HepG2 (cell line): Measurements from ENCODE around the gene INO80E. TPM values are rescaled to one million over a fixed set of nuclear protein-coding genes. Genes with fewer than 3 reads are reported as not detected.
A peak's percentile ranks its signal among the peaks of the same experiment; 100 is the strongest.

Source experiments
- BRCA1 ChIP-seq: sonication (generic); formaldehyde crosslinking; IDR thresholded peaks from 2 replicates; pipeline ENCODE4 v1.4.0; 2020; ENCODE audit warnings: missing genetic modification reagents
- EED ChIP-seq: sonication (generic); formaldehyde crosslinking; IDR thresholded peaks from 2 replicates; pipeline ENCODE4 v1.5.0; 2020; ENCODE audit warnings: mild to moderate bottlenecking, missing genetic modification reagents
- FOXO1 ChIP-seq: sonication (generic); formaldehyde crosslinking; IDR thresholded peaks from 2 replicates; pipeline ENCODE4 v1.4.0; 2020; ENCODE audit warnings: missing genetic modification reagents
- GZF1 ChIP-seq: sonication (generic); formaldehyde crosslinking; IDR thresholded peaks from 2 replicates; pipeline ENCODE4 v1.5.1; 2020; ENCODE audit warnings: mild to moderate bottlenecking, missing genetic modification reagents
- HOXA7 ChIP-seq: sonication (generic); formaldehyde crosslinking; IDR thresholded peaks from 2 replicates; pipeline ENCODE4 v1.8.1; 2022; ENCODE audit warnings: mild to moderate bottlenecking, missing genetic modification reagents, moderate library complexity
- NONO ChIP-seq, 2 experiments: fragments of 450-650 bp in 1 of 2; sonication (generic) in 1 of 2; formaldehyde crosslinking in 1 of 2; IDR thresholded peaks in 1 of 2; conservative IDR thresholded peaks in 1 of 2; 2 replicates each; pipeline versions ENCODE4 v1.6.1 to v1.8.0; 2017 to 2022; ENCODE audit warnings: mild to moderate bottlenecking in 1 of 2, missing genetic modification reagents in 1 of 2, moderate library complexity in 1 of 2
- PAX8 ChIP-seq: sonication (generic); formaldehyde crosslinking; IDR thresholded peaks from 2 replicates; pipeline ENCODE4 v1.8.0; 2022; ENCODE audit warnings: mild to moderate bottlenecking, missing genetic modification reagents, borderline replicate concordance
- PHF8 ChIP-seq: sonication (generic); formaldehyde crosslinking; IDR thresholded peaks from 2 replicates; pipeline ENCODE4 v1.5.0; 2020; ENCODE audit warnings: missing genetic modification reagents
- POLR2AphosphoS5 ChIP-seq: IDR thresholded peaks from 2 replicates; pipeline ENCODE4 v1.6.1; 2012; ENCODE audit warnings: low read depth, low read length
- REPIN1 ChIP-seq: sonication (generic); formaldehyde crosslinking; IDR thresholded peaks from 2 replicates; pipeline ENCODE4 v1.8.0; 2022; ENCODE audit warnings: missing genetic modification reagents, low read depth, mild to moderate bottlenecking, borderline replicate concordance
- SRSF9 ChIP-seq: fragments of 200-400 bp; formaldehyde crosslinking; IDR thresholded peaks from 2 replicates; pipeline ENCODE4 v1.6.1; 2018; ENCODE audit warnings: borderline replicate concordance, mild to moderate bottlenecking, low read depth, low read length; ENCODE audit not compliant: insufficient read depth, poor library complexity, severe bottlenecking
- SUZ12 ChIP-seq: fragments of 150-350 bp; IDR thresholded peaks from 2 replicates; pipeline ENCODE4 v1.6.1; 2014; ENCODE audit warnings: low read depth, low read length
- ZNF24 ChIP-seq: fragments of 450-650 bp; IDR thresholded peaks from 2 replicates; pipeline ENCODE4 v1.6.1; 2017; ENCODE audit warnings: antibody characterized with exemption, mild to moderate bottlenecking
- ZNF549 ChIP-seq: sonication (generic); formaldehyde crosslinking; IDR thresholded peaks from 2 replicates; pipeline ENCODE4 v1.5.0; 2020; ENCODE audit warnings: missing genetic modification reagents
- ZNF567 ChIP-seq: sonication (generic); formaldehyde crosslinking; IDR thresholded peaks from 2 replicates; pipeline ENCODE4 v1.8.1; 2023; ENCODE audit warnings: mild to moderate bottlenecking, missing genetic modification reagents, borderline replicate concordance
- polyA plus RNA-seq, 8 experiments: library from polyadenylated mRNA; depleted of rRNA in 3 of 8; stranded (reverse) in 7 of 8; unstranded in 1 of 8; fragments of >200 nt; fragmentation: Illumina TruSeq in 4 of 8; extraction: Trizol in 4 of 8; gene quantifications; 2 replicates each; pipeline versions ENCODE4 v1.2.1 to v1.2.3, GENCODE V29; 2011 to 2016; ENCODE audit warnings: low read depth in 4 of 8, missing spikeins in 1 of 8, mixed read lengths in 1 of 8; ENCODE audit not compliant: insufficient read depth in 1 of 8
- total RNA-seq, 5 experiments: library from RNA; depleted of rRNA; stranded (reverse); fragments of >200 nt; fragmentation: Illumina TruSeq; extraction: Trizol; gene quantifications; 2 replicates each; pipeline ENCODE4 v1.2.3, GENCODE V29; 2016; ENCODE audit warnings: low read depth in 1 of 5
- TF ChIP-seq, protein P1 (sequence below): sonication (generic); formaldehyde crosslinking; IDR thresholded peaks from 2 replicates; pipeline ENCODE4 v1.4.0; 2020; ENCODE audit warnings: missing genetic modification reagents
- TF ChIP-seq, protein P2 (sequence below): sonication (generic); formaldehyde crosslinking; IDR thresholded peaks from 2 replicates; pipeline ENCODE4 v1.5.1; 2020; ENCODE audit warnings: missing genetic modification reagents, mild to moderate bottlenecking, borderline replicate concordance

INO80E gene
- total and polyA plus RNA-seq, 2 of the 13 experiments (the other 11 are each of a cell fraction or from before 2014, with no cell fraction given), result 25.8 to 45.6 TPM

DNA sequence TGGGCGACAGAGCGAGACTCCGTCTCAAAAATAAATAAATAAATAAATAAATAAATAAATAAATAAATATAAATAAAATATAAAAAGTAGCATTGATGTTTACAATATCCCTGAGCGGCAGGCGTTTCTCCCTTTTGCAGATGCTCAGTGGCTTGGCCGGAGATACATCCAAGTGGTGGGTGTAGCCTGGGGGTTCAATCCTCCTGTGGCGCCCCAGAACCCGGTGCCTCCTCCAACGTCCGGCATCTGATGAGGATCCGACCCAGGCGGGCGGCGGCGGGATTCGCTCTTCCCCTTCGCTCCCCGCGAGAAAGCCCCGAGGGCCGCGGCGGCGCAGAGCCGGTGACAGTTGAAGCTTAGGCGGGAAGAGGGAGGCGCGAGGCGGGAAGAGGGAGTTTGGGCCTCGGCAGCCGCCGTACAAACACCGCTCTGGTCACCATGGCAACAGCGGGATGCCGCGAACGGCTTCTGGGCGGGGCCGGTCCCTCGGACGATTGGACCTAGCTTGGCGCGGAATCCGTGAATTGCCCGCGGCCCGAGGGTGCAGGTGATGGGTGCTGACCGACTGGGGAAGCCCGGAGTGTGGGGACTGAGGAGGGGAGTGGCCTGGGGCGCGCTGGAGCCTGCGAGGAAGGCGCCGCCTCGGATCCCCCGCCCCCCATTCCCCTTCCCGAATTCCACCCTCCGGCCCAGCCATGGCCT, 56.8 kb downstream of the INO80E start (continued):
- TF ChIP-seq, protein P1, sequence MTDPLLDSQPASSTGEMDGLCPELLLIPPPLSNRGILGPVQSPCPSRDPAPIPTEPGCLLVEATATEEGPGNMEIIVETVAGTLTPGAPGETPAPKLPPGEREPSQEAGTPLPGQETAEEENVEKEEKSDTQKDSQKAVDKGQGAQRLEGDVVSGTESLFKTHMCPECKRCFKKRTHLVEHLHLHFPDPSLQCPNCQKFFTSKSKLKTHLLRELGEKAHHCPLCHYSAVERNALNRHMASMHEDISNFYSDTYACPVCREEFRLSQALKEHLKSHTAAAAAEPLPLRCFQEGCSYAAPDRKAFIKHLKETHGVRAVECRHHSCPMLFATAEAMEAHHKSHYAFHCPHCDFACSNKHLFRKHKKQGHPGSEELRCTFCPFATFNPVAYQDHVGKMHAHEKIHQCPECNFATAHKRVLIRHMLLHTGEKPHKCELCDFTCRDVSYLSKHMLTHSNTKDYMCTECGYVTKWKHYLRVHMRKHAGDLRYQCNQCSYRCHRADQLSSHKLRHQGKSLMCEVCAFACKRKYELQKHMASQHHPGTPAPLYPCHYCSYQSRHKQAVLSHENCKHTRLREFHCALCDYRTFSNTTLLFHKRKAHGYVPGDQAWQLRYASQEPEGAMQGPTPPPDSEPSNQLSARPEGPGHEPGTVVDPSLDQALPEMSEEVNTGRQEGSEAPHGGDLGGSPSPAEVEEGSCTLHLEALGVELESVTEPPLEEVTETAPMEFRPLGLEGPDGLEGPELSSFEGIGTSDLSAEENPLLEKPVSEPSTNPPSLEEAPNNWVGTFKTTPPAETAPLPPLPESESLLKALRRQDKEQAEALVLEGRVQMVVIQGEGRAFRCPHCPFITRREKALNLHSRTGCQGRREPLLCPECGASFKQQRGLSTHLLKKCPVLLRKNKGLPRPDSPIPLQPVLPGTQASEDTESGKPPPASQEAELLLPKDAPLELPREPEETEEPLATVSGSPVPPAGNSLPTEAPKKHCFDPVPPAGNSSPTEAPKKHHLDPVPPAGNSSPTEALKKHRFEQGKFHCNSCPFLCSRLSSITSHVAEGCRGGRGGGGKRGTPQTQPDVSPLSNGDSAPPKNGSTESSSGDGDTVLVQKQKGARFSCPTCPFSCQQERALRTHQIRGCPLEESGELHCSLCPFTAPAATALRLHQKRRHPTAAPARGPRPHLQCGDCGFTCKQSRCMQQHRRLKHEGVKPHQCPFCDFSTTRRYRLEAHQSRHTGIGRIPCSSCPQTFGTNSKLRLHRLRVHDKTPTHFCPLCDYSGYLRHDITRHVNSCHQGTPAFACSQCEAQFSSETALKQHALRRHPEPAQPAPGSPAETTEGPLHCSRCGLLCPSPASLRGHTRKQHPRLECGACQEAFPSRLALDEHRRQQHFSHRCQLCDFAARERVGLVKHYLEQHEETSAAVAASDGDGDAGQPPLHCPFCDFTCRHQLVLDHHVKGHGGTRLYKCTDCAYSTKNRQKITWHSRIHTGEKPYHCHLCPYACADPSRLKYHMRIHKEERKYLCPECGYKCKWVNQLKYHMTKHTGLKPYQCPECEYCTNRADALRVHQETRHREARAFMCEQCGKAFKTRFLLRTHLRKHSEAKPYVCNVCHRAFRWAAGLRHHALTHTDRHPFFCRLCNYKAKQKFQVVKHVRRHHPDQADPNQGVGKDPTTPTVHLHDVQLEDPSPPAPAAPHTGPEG, result peak; percentile 76; the same call in 1 of the 2 replicates
- TF ChIP-seq SRSF9, result no peak
- peak; percentile 91 for TF ChIP-seq ZNF567
- TF ChIP-seq ZNF549 (CRISPR knock-in tag), result 0 out of 2 replicates have a peak, but pooled peaks have one; percentile 46
- no peak for TF ChIP-seq NONO (IDR thresholded peaks at IDR 0.05)
- peak; percentile 98 for TF ChIP-seq NONO (CRISPR knock-in tag; conservative IDR thresholded peaks at IDR 0.05)
- no peak for TF ChIP-seq POLR2AphosphoS5
- no peak for TF ChIP-seq GZF1 (CRISPR knock-in tag)
- no peak for TF ChIP-seq HOXA7 (CRISPR knock-in tag)
- TF ChIP-seq EED (CRISPR knock-in tag), result peak; percentile 91; the same call in 1 of the 2 replicates
- TF ChIP-seq ZNF24, result no peak; the same call in 1 of the 2 replicates
- TF ChIP-seq PAX8 (CRISPR knock-in tag), result peak; percentile 84; the same call in 1 of the 2 replicates
- peak; percentile 84 for TF ChIP-seq FOXO1
- TF ChIP-seq PHF8 (CRISPR knock-in tag), result peak; percentile 64
- peak; percentile 81; the same call in 1 of the 2 replicates for TF ChIP-seq BRCA1 (CRISPR knock-in tag)
- TF ChIP-seq, protein P2, sequence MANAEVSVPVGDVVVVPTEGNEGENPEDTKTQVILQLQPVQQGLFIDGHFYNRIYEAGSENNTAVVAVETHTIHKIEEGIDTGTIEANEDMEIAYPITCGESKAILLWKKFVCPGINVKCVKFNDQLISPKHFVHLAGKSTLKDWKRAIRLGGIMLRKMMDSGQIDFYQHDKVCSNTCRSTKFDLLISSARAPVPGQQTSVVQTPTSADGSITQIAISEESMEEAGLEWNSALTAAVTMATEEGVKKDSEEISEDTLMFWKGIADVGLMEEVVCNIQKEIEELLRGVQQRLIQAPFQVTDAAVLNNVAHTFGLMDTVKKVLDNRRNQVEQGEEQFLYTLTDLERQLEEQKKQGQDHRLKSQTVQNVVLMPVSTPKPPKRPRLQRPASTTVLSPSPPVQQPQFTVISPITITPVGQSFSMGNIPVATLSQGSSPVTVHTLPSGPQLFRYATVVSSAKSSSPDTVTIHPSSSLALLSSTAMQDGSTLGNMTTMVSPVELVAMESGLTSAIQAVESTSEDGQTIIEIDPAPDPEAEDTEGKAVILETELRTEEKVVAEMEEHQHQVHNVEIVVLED (CRISPR knock-in tag), result peak; percentile 83
- no peak for TF ChIP-seq SUZ12
- peak; percentile 99 for TF ChIP-seq REPIN1 (CRISPR knock-in tag)
